ENCODE results near the gene MMP2. TPM values are rescaled to one million over a fixed set of nuclear protein-coding genes. Genes with fewer than 3 reads are reported as not detected.
A peak's percentile ranks its signal among the peaks of the same experiment; 100 is the strongest.

Gene MMP2
- total RNA-seq, 2 experiments from 2014 or later, result not detected

- no peaks in the 10 kb centered on the region for H3K36me3 Mint-ChIP-seq
- H3K4me1 Mint-ChIP-seq, result no peaks in the 10 kb centered on the region
- no peak overlapping the region for H3K4me3 Mint-ChIP-seq
- no peaks in the 10 kb centered on the region for H3K9me3 Mint-ChIP-seq
- no peak overlapping the region for H3K27ac Mint-ChIP-seq
- H3K27me3 Mint-ChIP-seq, result peaks cover 3% of the 10 kb centered on the region
- no peak for DNase-seq
Observed at GRCh38 chr16:55462241-55462640, 16.8 kb upstream of the MMP2 start.

- no peaks in the 10 kb centered on the region for H3K36me3 Mint-ChIP-seq
- no peaks in the 10 kb centered on the region for H3K9me3 Mint-ChIP-seq
- DNase-seq, result no peak
- H3K4me1 Mint-ChIP-seq, result no peaks in the 10 kb centered on the region
- peaks cover 3% of the 10 kb centered on the region for H3K27me3 Mint-ChIP-seq
- H3K4me3 Mint-ChIP-seq, result no peak overlapping the region
- H3K27ac Mint-ChIP-seq, result no peak overlapping the region
Observed at GRCh38 chr16:55464375-55464774, 14.6 kb upstream of the MMP2 start.

- peaks cover 3% of the 10 kb centered on the region for H3K27me3 Mint-ChIP-seq
- no peak overlapping the region for H3K27ac Mint-ChIP-seq
- peak; percentile 73 for DNase-seq
- no peak overlapping the region for H3K4me3 Mint-ChIP-seq
- no peaks in the 10 kb centered on the region for H3K4me1 Mint-ChIP-seq
- no peaks in the 10 kb centered on the region for H3K36me3 Mint-ChIP-seq
- no peaks in the 10 kb centered on the region for H3K9me3 Mint-ChIP-seq
Observed at GRCh38 chr16:55465077-55465896, 13.7 kb upstream of the MMP2 start.

GRCh38 chr16:55466209-55466608, 12.8 kb upstream of the MMP2 start:
- Mint-ChIP-seq H3K27ac (no peak overlapping the region), H3K4me3 (no peak overlapping the region), H3K9me3 (no peaks in the 10 kb centered on the region), H3K36me3 (no peaks in the 10 kb centered on the region), H3K4me1 (no peaks in the 10 kb centered on the region), H3K27me3 (peaks cover 3% of the 10 kb centered on the region)
- no peak for DNase-seq

GRCh38 chr16:55467898-55468297, 11.1 kb upstream of the MMP2 start:
- no peak for DNase-seq
- Mint-ChIP-seq H3K27me3 (no peaks in the 10 kb centered on the region), H3K27ac (no peak overlapping the region), H3K4me1 (no peaks in the 10 kb centered on the region), H3K36me3 (no peaks in the 10 kb centered on the region), H3K4me3 (no peak overlapping the region), H3K9me3 (no peaks in the 10 kb centered on the region)

GRCh38 chr16:55468352-55468990, 10.5 kb upstream of the MMP2 start:
- H3K27me3 Mint-ChIP-seq, result no peaks in the 10 kb centered on the region
- no peaks in the 10 kb centered on the region for H3K9me3 Mint-ChIP-seq
- H3K4me3 Mint-ChIP-seq, result no peak overlapping the region
- no peaks in the 10 kb centered on the region for H3K36me3 Mint-ChIP-seq
- H3K4me1 Mint-ChIP-seq, result no peaks in the 10 kb centered on the region
- H3K27ac Mint-ChIP-seq, result no peak overlapping the region
- DNase-seq, result no peak

- Mint-ChIP-seq H3K27me3 (peaks cover 5% of the 10 kb centered on the region), H3K4me1 (no peaks in the 10 kb centered on the region), H3K4me3 (no peak overlapping the region), H3K27ac (no peak overlapping the region), H3K36me3 (no peaks in the 10 kb centered on the region), H3K9me3 (no peaks in the 10 kb centered on the region)
- no peak for DNase-seq
Observed at GRCh38 chr16:55469821-55470532, 9.0 kb upstream of the MMP2 start.

GRCh38 chr16:55470533-55471371, 8.2 kb upstream of the MMP2 start:
- DNase-seq, result no peak
- no peaks in the 10 kb centered on the region for H3K4me1 Mint-ChIP-seq
- H3K4me3 Mint-ChIP-seq, result no peak overlapping the region
- no peaks in the 10 kb centered on the region for H3K9me3 Mint-ChIP-seq
- no peak overlapping the region for H3K27ac Mint-ChIP-seq
- no peaks in the 10 kb centered on the region for H3K36me3 Mint-ChIP-seq
- peaks cover 5% of the 10 kb centered on the region for H3K27me3 Mint-ChIP-seq

GRCh38 chr16:55471448-55472097, 7.4 kb upstream of the MMP2 start:
- H3K4me1 Mint-ChIP-seq, result no peaks in the 10 kb centered on the region
- H3K36me3 Mint-ChIP-seq, result no peaks in the 10 kb centered on the region
- H3K4me3 Mint-ChIP-seq, result no peak overlapping the region
- DNase-seq, result no peak
- H3K27me3 Mint-ChIP-seq, result peaks cover 8% of the 10 kb centered on the region
- H3K27ac Mint-ChIP-seq, result no peak overlapping the region
- no peaks in the 10 kb centered on the region for H3K9me3 Mint-ChIP-seq

GRCh38 chr16:55473587-55473986, 5.4 kb upstream of the MMP2 start:
- H3K27me3 Mint-ChIP-seq, result peaks cover 25% of the 10 kb centered on the region
- no peak for DNase-seq
- H3K36me3 Mint-ChIP-seq, result no peaks in the 10 kb centered on the region

GRCh38 chr16:55474821-55475220, 4.2 kb upstream of the MMP2 start:
- Mint-ChIP-seq H3K9me3 (no peaks in the 10 kb centered on the region), H3K4me1 (no peaks in the 10 kb centered on the region), H3K4me3 (no peak overlapping the region), H3K27ac (no peak overlapping the region), H3K36me3 (no peaks in the 10 kb centered on the region), H3K27me3 (peaks cover 35% of the 10 kb centered on the region)
- DNase-seq, result no peak

More at GRCh38 chr16:55473587-55473986, 5.4 kb upstream of the MMP2 start:
- Mint-ChIP-seq H3K9me3 (no peaks in the 10 kb centered on the region), H3K4me3 (no peak overlapping the region), H3K27ac (no peak overlapping the region), H3K4me1 (no peaks in the 10 kb centered on the region)

GRCh38 chr16:55475919-55476318, 3.1 kb upstream of the MMP2 start:
- Mint-ChIP-seq H3K9me3 (no peaks in the 10 kb centered on the region), H3K36me3 (no peaks in the 10 kb centered on the region), H3K4me1 (no peaks in the 10 kb centered on the region), H3K27ac (no peak overlapping the region), H3K27me3 (peaks cover 46% of the 10 kb centered on the region), H3K4me3 (no peak overlapping the region)
- DNase-seq, result no peak

GRCh38 chr16:55476625-55477533, 2.1 kb upstream of the MMP2 start:
- no peaks in the 10 kb centered on the region for H3K9me3 Mint-ChIP-seq
- H3K27ac Mint-ChIP-seq, result no peak overlapping the region
- peaks cover 47% of the 10 kb centered on the region for H3K27me3 Mint-ChIP-seq
- no peaks in the 10 kb centered on the region for H3K4me1 Mint-ChIP-seq
- no peaks in the 10 kb centered on the region for H3K36me3 Mint-ChIP-seq
- no peak for DNase-seq
- H3K4me3 Mint-ChIP-seq, result no peak overlapping the region

Measured in activated naive CD8-positive, alpha-beta T cell treated with anti-CD3 and anti-CD28 coated beads for 36 hours (primary cell).